HepG2 (cell line): ENCODE data around the gene CADPS2. TPM values are rescaled to one million over a fixed set of nuclear protein-coding genes. Genes with fewer than 3 reads are reported as not detected.

Experiments used
- ELF3 ChIP-seq: IDR thresholded peaks from 2 replicates; pipeline ENCODE4 v1.6.1; 2016; ENCODE audit warnings: missing genetic modification reagents, missing compliant biosample characterization
- EP300 ChIP-seq, 3 experiments: sonication (generic) in 1 of 3; formaldehyde crosslinking in 1 of 3; IDR thresholded peaks; 2 replicates each; pipeline versions ENCODE4 v1.5.1 to v1.6.1; 2011 to 2020; ENCODE audit warnings: low read depth in 2 of 3, low read length in 2 of 3, borderline replicate concordance in 1 of 3, improper control_type of control experiment in 1 of 3, mild to moderate bottlenecking in 1 of 3, missing genetic modification reagents in 1 of 3, moderate library complexity in 1 of 3
- FOXJ3 ChIP-seq: sonication (generic); formaldehyde crosslinking; IDR thresholded peaks from 2 replicates; pipeline ENCODE4 v1.4.0; 2020; ENCODE audit warnings: missing genetic modification reagents, mild to moderate bottlenecking, borderline replicate concordance
- HNF4A ChIP-seq: sonication (generic); formaldehyde crosslinking; IDR thresholded peaks from 2 replicates; pipeline ENCODE4 v1.4.0; 2020; ENCODE audit warnings: missing genetic modification reagents
- HNRNPH1 ChIP-seq: fragments of 200-400 bp; formaldehyde crosslinking; optimal IDR thresholded peaks from 2 replicates; pipeline ENCODE3; 2017; ENCODE audit warnings: mild to moderate bottlenecking, low read depth, low read length
- HOXA9 ChIP-seq: sonication (generic); formaldehyde crosslinking; IDR thresholded peaks from 2 replicates; pipeline ENCODE4 v1.8.1; 2022; ENCODE audit warnings: missing genetic modification reagents, mild to moderate bottlenecking, moderate library complexity, borderline replicate concordance
- ISL2 ChIP-seq: sonication (generic); formaldehyde crosslinking; IDR thresholded peaks from 2 replicates; pipeline ENCODE4 v1.5.0; 2020; ENCODE audit warnings: missing genetic modification reagents
- KMT2A ChIP-seq: sonication (generic); formaldehyde crosslinking; IDR thresholded peaks from 2 replicates; pipeline ENCODE4 v1.4.0; 2020; ENCODE audit warnings: missing genetic modification reagents
- MIXL1 ChIP-seq: IDR thresholded peaks from 2 replicates; pipeline ENCODE4 v1.6.1; 2016
- NFE2L1 ChIP-seq: sonication (generic); formaldehyde crosslinking; IDR thresholded peaks from 2 replicates; pipeline ENCODE4 v1.4.0; 2020; ENCODE audit warnings: missing genetic modification reagents, mild to moderate bottlenecking, borderline replicate concordance
- NFIC ChIP-seq: IDR thresholded peaks from 2 replicates; pipeline ENCODE4 v1.6.1; 2012; ENCODE audit warnings: mild to moderate bottlenecking, low read length, inconsistent platforms
- NFKB2 ChIP-seq: sonication (generic); formaldehyde crosslinking; IDR thresholded peaks from 2 replicates; pipeline ENCODE4 v1.4.0; 2020; ENCODE audit warnings: missing genetic modification reagents, borderline replicate concordance
- NFYB ChIP-seq: sonication (generic); formaldehyde crosslinking; IDR thresholded peaks from 2 replicates; pipeline ENCODE4 v1.4.0; 2020; ENCODE audit warnings: missing genetic modification reagents
- NONO ChIP-seq, 2 experiments: fragments of 450-650 bp in 1 of 2; sonication (generic) in 1 of 2; formaldehyde crosslinking in 1 of 2; IDR thresholded peaks in 1 of 2; conservative IDR thresholded peaks in 1 of 2; 2 replicates each; pipeline versions ENCODE4 v1.6.1 to v1.8.0; 2017 to 2022; ENCODE audit warnings: mild to moderate bottlenecking in 1 of 2, missing genetic modification reagents in 1 of 2, moderate library complexity in 1 of 2
- NR2F2 ChIP-seq: IDR thresholded peaks from 2 replicates; pipeline ENCODE4 v1.6.1; 2012; ENCODE audit warnings: low read depth, inconsistent platforms, borderline replicate concordance
- PPARG ChIP-seq: conservative IDR thresholded peaks from 2 replicates; pipeline ENCODE4 v1.6.1; 2016; ENCODE audit warnings: missing biosample characterization, missing genetic modification reagents
- REL ChIP-seq: sonication (generic); formaldehyde crosslinking; conservative IDR thresholded peaks from 2 replicates; pipeline ENCODE4 v1.8.0; 2022; ENCODE audit warnings: mild to moderate bottlenecking, missing genetic modification reagents, moderate library complexity
- REXO4 ChIP-seq: sonication (generic); formaldehyde crosslinking; IDR thresholded peaks from 2 replicates; pipeline ENCODE4 v1.8.0; 2022; ENCODE audit warnings: missing genetic modification reagents, mild to moderate bottlenecking, borderline replicate concordance
- SAP130 ChIP-seq: IDR thresholded peaks from 2 replicates; pipeline ENCODE4 v1.6.1; 2016; ENCODE audit warnings: low read depth
- SOX13 ChIP-seq, 3 experiments: fragments of 450-650 bp in 1 of 3; sonication (generic) in 1 of 3; formaldehyde crosslinking in 1 of 3; IDR thresholded peaks in 2 of 3; conservative IDR thresholded peaks in 1 of 3; 2 replicates each; pipeline versions ENCODE4 v1.5.0 to v1.6.1; 2016 to 2020; ENCODE audit warnings: antibody characterized with exemption in 1 of 3, mild to moderate bottlenecking in 1 of 3, missing compliant biosample characterization in 1 of 3, missing genetic modification reagents in 1 of 3, moderate library complexity in 1 of 3
- SRSF9 ChIP-seq: fragments of 200-400 bp; formaldehyde crosslinking; IDR thresholded peaks from 2 replicates; pipeline ENCODE4 v1.6.1; 2018; ENCODE audit warnings: borderline replicate concordance, mild to moderate bottlenecking, low read depth, low read length; ENCODE audit not compliant: insufficient read depth, poor library complexity, severe bottlenecking
- ZBTB7B ChIP-seq: sonication (generic); formaldehyde crosslinking; IDR thresholded peaks from 2 replicates; pipeline ENCODE4 v1.4.0; 2020; ENCODE audit warnings: missing genetic modification reagents
- polyA plus RNA-seq, 8 experiments: library from polyadenylated mRNA; depleted of rRNA in 3 of 8; stranded (reverse) in 7 of 8; unstranded in 1 of 8; fragments of >200 nt; fragmentation: Illumina TruSeq in 4 of 8; extraction: Trizol in 4 of 8; gene quantifications; 2 replicates each; pipeline versions ENCODE4 v1.2.1 to v1.2.3, GENCODE V29; 2011 to 2016; ENCODE audit warnings: low read depth in 4 of 8, missing spikeins in 1 of 8, mixed read lengths in 1 of 8; ENCODE audit not compliant: insufficient read depth in 1 of 8
- total RNA-seq, 5 experiments: library from RNA; depleted of rRNA; stranded (reverse); fragments of >200 nt; fragmentation: Illumina TruSeq; extraction: Trizol; gene quantifications; 2 replicates each; pipeline ENCODE4 v1.2.3, GENCODE V29; 2016; ENCODE audit warnings: low read depth in 1 of 5
- TF ChIP-seq, protein P1 (sequence below): sonication (generic); formaldehyde crosslinking; IDR thresholded peaks from 2 replicates; pipeline ENCODE4 v1.4.0; 2020; ENCODE audit warnings: missing genetic modification reagents
- TF ChIP-seq, protein P2 (sequence below): sonication (generic); formaldehyde crosslinking; IDR thresholded peaks from 2 replicates; pipeline ENCODE4 v1.5.0; 2020; ENCODE audit warnings: missing genetic modification reagents
- TF ChIP-seq, protein P3 (sequence below): sonication (generic); formaldehyde crosslinking; IDR thresholded peaks from 2 replicates; pipeline ENCODE4 v1.4.0; 2020; ENCODE audit warnings: missing genetic modification reagents

Gene CADPS2
- total and polyA plus RNA-seq, 2 of the 13 experiments (the other 11 are each of a cell fraction or from before 2014, with no cell fraction given): 17.6 to 43.8 TPM

DNA sequence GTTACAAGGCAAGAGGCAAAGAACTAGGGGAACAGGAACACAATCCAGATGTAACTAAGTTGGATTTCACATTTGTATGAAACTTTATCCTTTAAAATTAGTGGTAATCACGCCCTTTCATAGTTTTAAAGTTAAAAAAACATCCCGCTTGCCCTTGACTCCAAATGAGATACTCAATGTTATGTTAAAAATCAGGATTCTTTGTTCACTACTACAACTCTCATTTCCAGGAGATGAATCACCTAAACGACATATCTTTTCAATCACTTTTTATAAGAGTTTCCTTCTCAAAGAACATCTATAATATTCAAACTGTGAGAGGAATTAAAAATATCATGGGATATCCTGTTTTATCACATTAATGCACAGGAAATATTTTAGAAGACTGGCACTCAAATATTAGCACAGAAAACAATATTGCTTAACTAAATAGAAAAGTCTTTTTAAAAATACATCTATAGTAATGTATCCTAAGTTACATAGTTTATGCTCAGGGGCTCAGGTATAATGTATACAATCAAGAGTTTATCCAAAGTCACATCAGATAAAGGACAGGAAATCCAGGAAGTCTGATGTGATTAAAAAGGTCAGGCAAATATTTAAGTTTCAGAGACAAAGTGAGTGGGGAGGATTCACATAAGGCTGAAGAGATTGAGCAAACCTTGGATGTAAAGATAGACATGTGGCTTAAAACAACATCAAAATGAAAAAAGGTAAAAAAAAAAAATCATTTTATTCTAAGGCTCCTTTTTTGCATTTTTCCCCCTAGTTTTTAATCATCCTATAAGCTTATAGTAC, 41.9 kb downstream of the CADPS2 start (continued):
- peak; percentile 24; the same call in 1 of the 2 replicates for TF ChIP-seq SAP130 (CRISPR knock-in tag)
- no peak for TF ChIP-seq REL (CRISPR knock-in tag)
- TF ChIP-seq NONO (IDR thresholded peaks at IDR 0.05): no peak
- TF ChIP-seq NONO (CRISPR knock-in tag; conservative IDR thresholded peaks at IDR 0.05): no peak
- no peak for TF ChIP-seq REXO4 (CRISPR knock-in tag)
- TF ChIP-seq EP300 (IDR thresholded peaks at IDR 0.05; ENCODE audit: low read depth in 2 of 2, low read length in 2 of 2): 0 out of 4 replicates have a peak, but pooled peaks of 1 of the 2 experiments have one; percentile 43
- TF ChIP-seq EP300 (CRISPR knock-in tag; IDR thresholded peaks at IDR 0.05; ENCODE audit: borderline replicate concordance): no peak
- no peak for TF ChIP-seq SRSF9
- no peak for TF ChIP-seq ELF3
- TF ChIP-seq, protein P1, sequence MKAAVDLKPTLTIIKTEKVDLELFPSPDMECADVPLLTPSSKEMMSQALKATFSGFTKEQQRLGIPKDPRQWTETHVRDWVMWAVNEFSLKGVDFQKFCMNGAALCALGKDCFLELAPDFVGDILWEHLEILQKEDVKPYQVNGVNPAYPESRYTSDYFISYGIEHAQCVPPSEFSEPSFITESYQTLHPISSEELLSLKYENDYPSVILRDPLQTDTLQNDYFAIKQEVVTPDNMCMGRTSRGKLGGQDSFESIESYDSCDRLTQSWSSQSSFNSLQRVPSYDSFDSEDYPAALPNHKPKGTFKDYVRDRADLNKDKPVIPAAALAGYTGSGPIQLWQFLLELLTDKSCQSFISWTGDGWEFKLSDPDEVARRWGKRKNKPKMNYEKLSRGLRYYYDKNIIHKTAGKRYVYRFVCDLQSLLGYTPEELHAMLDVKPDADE (CRISPR knock-in tag): no peak
- 0 out of 2 replicates have a peak, but pooled peaks have one; percentile 12 for TF ChIP-seq PPARG (CRISPR knock-in tag)
- TF ChIP-seq NFYB (CRISPR knock-in tag): no peak
- peak; percentile 29; the same call in 1 of the 2 replicates for TF ChIP-seq NFIC
- TF ChIP-seq ISL2 (CRISPR knock-in tag): peak; percentile 61; the same call in 1 of the 2 replicates
- no peak for TF ChIP-seq KMT2A (CRISPR knock-in tag)
- no peak for TF ChIP-seq NFE2L1 (CRISPR knock-in tag)
- TF ChIP-seq, protein P2, sequence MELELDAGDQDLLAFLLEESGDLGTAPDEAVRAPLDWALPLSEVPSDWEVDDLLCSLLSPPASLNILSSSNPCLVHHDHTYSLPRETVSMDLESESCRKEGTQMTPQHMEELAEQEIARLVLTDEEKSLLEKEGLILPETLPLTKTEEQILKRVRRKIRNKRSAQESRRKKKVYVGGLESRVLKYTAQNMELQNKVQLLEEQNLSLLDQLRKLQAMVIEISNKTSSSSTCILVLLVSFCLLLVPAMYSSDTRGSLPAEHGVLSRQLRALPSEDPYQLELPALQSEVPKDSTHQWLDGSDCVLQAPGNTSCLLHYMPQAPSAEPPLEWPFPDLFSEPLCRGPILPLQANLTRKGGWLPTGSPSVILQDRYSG (CRISPR knock-in tag): no peak
- peak; percentile 39; the same call in 1 of the 2 replicates for TF ChIP-seq NR2F2
- TF ChIP-seq NFKB2: no peak
- no peak for TF ChIP-seq ZBTB7B (CRISPR knock-in tag)
- peak; percentile 32; the same call in 1 of the 2 replicates for TF ChIP-seq FOXJ3 (CRISPR knock-in tag)
- no peak for TF ChIP-seq SOX13 (IDR thresholded peaks at IDR 0.05)
- TF ChIP-seq SOX13 (CRISPR knock-in tag; conservative IDR thresholded peaks at IDR 0.05 in 1 of 2, IDR thresholded peaks at IDR 0.05 in 1 of 2): peak in 1 of 2 experiments; percentile 52; a peak in 1 of 4 replicates
- TF ChIP-seq MIXL1 (CRISPR knock-in tag): peak; percentile 39; the same call in 1 of the 2 replicates
- peak; percentile 22; the same call in 1 of the 2 replicates for TF ChIP-seq HNF4A (CRISPR knock-in tag)
- TF ChIP-seq HOXA9 (CRISPR knock-in tag): no peak
- TF ChIP-seq, protein P3, sequence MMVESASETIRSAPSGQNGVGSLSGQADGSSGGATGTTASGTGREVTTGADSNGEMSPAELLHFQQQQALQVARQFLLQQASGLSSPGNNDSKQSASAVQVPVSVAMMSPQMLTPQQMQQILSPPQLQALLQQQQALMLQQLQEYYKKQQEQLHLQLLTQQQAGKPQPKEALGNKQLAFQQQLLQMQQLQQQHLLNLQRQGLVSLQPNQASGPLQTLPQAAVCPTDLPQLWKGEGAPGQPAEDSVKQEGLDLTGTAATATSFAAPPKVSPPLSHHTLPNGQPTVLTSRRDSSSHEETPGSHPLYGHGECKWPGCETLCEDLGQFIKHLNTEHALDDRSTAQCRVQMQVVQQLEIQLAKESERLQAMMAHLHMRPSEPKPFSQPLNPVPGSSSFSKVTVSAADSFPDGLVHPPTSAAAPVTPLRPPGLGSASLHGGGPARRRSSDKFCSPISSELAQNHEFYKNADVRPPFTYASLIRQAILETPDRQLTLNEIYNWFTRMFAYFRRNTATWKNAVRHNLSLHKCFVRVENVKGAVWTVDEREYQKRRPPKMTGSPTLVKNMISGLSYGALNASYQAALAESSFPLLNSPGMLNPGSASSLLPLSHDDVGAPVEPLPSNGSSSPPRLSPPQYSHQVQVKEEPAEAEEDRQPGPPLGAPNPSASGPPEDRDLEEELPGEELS (CRISPR knock-in tag): peak; percentile 45; the same call in 1 of the 2 replicates
- no peak for TF ChIP-seq HNRNPH1
